ENCODE measurements around the gene FXYD1. TPM values are rescaled to one million over a fixed set of nuclear protein-coding genes. Genes with fewer than 3 reads are reported as not detected.

The FXYD1 gene
- total RNA-seq, 1 experiment from 2014 or later = not detected

DNA sequence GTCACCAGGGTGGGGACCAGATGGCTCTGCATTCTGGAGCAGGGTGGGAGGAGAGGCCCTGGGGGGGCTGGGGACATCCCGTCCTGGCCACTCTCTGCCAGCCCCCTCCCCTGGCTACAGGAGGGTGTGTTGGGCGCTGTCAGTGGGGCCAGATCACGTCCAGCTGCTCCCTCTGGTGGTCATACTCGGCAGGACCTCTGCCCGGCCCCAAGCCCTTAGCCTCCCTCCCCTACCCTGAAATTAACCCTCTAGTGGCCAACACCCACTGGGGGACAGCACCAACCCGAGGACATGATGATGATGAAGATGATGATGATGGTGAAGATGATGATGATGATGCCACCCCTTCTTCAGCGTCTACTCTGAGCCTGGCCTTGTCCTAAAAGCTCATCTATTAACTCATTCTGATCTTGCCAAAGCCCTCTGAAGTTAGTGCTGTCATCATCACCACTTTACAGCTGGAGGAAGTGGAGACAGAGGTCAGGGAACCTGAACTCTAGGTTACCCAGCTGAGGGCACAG lies 3.2 kb upstream of the FXYD1 start:
- no peaks in the 10 kb centered on the region for H3K27me3 ChIP-seq (ENCODE audit: control insufficient read depth, insufficient read depth, low read length)
- no peaks in the 10 kb centered on the region for H3K9me3 ChIP-seq (ENCODE audit: control insufficient read depth, insufficient read depth, low read depth, low read length)
- H3K36me3 ChIP-seq (ENCODE audit: control insufficient read depth, insufficient read depth, low read length) = no peaks in the 10 kb centered on the region
- H3K4me1 ChIP-seq (ENCODE audit: control insufficient read depth, insufficient read depth, low read length) = peaks cover 5% of the 10 kb centered on the region; the same call in 1 of the 2 replicates
- H3K27ac ChIP-seq (ENCODE audit: low read length) = no peak overlapping the region
- no peak for DNase-seq (ENCODE audit: low read depth, low spot score)
- no peak for TF ChIP-seq TCF7L2 (IDR thresholded peaks at IDR 0.05; ENCODE audit: low read depth, low read length)
- TF ChIP-seq, protein P1, sequence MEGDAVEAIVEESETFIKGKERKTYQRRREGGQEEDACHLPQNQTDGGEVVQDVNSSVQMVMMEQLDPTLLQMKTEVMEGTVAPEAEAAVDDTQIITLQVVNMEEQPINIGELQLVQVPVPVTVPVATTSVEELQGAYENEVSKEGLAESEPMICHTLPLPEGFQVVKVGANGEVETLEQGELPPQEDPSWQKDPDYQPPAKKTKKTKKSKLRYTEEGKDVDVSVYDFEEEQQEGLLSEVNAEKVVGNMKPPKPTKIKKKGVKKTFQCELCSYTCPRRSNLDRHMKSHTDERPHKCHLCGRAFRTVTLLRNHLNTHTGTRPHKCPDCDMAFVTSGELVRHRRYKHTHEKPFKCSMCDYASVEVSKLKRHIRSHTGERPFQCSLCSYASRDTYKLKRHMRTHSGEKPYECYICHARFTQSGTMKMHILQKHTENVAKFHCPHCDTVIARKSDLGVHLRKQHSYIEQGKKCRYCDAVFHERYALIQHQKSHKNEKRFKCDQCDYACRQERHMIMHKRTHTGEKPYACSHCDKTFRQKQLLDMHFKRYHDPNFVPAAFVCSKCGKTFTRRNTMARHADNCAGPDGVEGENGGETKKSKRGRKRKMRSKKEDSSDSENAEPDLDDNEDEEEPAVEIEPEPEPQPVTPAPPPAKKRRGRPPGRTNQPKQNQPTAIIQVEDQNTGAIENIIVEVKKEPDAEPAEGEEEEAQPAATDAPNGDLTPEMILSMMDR (IDR thresholded peaks at IDR 0.05) = peak; percentile 96
- ChIA-PET POLR2A (no interaction called here), CTCF (interaction anchor here (0.6 to 1.7 kb wide), 6 partner anchors 11 to 69 kb away, joined by 3 to 8 read pairs (median 4); no protein-coding TSS in a partner anchor)
- H3K4me3 ChIP-seq (ENCODE audit: low read depth in 2 of 2, low read length in 2 of 2) = no peak overlapping the region
- in situ Hi-C loops (cut with HindIII; ENCODE audit: low pct_unique_long_range_greater_than_20kb, low sequenced_read_pairs) = no loop called here
- ATAC-seq = peak; percentile 88
- intact Hi-C loops (cut with micrococcal nuclease; ENCODE audit: unreplicated experiment) = loop anchor here (5.0 kb wide), 1 partner anchor 68 kb away; no protein-coding TSS in a partner anchor
- BruUV-seq (replicated peaks) = no TSS peak

DNA sequence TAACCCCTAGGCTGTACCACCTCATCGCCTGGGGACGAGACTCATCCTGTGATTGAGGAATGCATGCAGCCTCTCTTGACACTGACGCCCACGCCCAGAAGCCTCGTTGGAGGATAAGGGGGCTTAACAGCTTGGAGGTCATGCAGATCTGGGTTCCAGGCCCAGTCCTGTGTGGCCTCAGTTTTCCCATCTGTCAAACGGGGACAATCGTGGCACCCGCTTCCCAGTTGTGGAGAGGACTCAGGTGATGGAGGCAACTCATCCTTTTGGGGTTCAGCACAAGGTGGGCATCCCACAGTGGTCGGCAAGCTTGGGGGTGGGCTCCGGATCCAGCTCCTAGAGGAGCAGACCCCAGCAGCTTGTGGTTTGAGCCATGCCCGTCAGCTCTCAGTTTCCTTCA lies 2.4 kb upstream of the FXYD1 start:
- POLR2A ChIA-PET = no interaction called here
- H3K27ac ChIP-seq (ENCODE audit: low read length) = no peak overlapping the region
- no TSS peak for BruUV-seq (replicated peaks)
- H3K4me1 ChIP-seq (ENCODE audit: control insufficient read depth, insufficient read depth, low read length) = peaks cover 5% of the 10 kb centered on the region; the same call in 1 of the 2 replicates
- no peaks in the 10 kb centered on the region for H3K27me3 ChIP-seq (ENCODE audit: control insufficient read depth, insufficient read depth, low read length)
- in situ Hi-C loops (cut with HindIII; ENCODE audit: low pct_unique_long_range_greater_than_20kb, low sequenced_read_pairs) = no loop called here
- H3K9me3 ChIP-seq (ENCODE audit: control insufficient read depth, insufficient read depth, low read depth, low read length) = no peaks in the 10 kb centered on the region
- H3K36me3 ChIP-seq (ENCODE audit: control insufficient read depth, insufficient read depth, low read length) = no peaks in the 10 kb centered on the region
- DNase-seq (ENCODE audit: low read depth, low spot score) (no peak), ATAC-seq (no peak)
- intact Hi-C loops (cut with micrococcal nuclease; ENCODE audit: unreplicated experiment) = loop anchor here (5.0 kb wide), 1 partner anchor 69 kb away; no protein-coding TSS in a partner anchor
- no peak overlapping the region for H3K4me3 ChIP-seq (ENCODE audit: low read depth in 2 of 2, low read length in 2 of 2)
- CTCF ChIA-PET = interaction anchor here (0.6 to 1.3 kb wide), 3 partner anchors 36 to 132 kb away, joined by 3 to 5 read pairs (median 4); no protein-coding TSS in a partner anchor
- TF ChIP-seq, protein P1 (IDR thresholded peaks at IDR 0.05) = no peak
- TF ChIP-seq, protein P2, sequence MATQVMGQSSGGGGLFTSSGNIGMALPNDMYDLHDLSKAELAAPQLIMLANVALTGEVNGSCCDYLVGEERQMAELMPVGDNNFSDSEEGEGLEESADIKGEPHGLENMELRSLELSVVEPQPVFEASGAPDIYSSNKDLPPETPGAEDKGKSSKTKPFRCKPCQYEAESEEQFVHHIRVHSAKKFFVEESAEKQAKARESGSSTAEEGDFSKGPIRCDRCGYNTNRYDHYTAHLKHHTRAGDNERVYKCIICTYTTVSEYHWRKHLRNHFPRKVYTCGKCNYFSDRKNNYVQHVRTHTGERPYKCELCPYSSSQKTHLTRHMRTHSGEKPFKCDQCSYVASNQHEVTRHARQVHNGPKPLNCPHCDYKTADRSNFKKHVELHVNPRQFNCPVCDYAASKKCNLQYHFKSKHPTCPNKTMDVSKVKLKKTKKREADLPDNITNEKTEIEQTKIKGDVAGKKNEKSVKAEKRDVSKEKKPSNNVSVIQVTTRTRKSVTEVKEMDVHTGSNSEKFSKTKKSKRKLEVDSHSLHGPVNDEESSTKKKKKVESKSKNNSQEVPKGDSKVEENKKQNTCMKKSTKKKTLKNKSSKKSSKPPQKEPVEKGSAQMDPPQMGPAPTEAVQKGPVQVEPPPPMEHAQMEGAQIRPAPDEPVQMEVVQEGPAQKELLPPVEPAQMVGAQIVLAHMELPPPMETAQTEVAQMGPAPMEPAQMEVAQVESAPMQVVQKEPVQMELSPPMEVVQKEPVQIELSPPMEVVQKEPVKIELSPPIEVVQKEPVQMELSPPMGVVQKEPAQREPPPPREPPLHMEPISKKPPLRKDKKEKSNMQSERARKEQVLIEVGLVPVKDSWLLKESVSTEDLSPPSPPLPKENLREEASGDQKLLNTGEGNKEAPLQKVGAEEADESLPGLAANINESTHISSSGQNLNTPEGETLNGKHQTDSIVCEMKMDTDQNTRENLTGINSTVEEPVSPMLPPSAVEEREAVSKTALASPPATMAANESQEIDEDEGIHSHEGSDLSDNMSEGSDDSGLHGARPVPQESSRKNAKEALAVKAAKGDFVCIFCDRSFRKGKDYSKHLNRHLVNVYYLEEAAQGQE (IDR thresholded peaks at IDR 0.05; ENCODE audit: insufficient read depth in 1 of 2, low read depth in 2 of 2, low read length in 1 of 2) = no peak
- TF ChIP-seq TCF7L2 (IDR thresholded peaks at IDR 0.05; ENCODE audit: low read depth, low read length) = no peak
- no peak for TF ChIP-seq SIN3A (IDR thresholded peaks at IDR 0.05; ENCODE audit: borderline replicate concordance, insufficient read depth, low read depth, low read length)
- TF ChIP-seq POLR2AphosphoS5 (IDR thresholded peaks at IDR 0.05; ENCODE audit: low read depth, low read length) = no peak

Data from Panc1 (cell line).